NOMO-1 (cell line): ENCODE measurements around the gene ZNF787.
A peak's percentile ranks its signal among the peaks of the same experiment; 100 is the strongest.
"Not testable (repeated sequence)": the region's sequence is repeated elsewhere in the genome, so short reads cannot be mapped to it uniquely, and the experiment has no call there.

Experiments used
- DNase-seq, 2 experiments: peaks; one replicate each; lab custom pipeline; 2025; ENCODE audit not compliant: unreplicated experiment in 2 of 2; lab: John Stamatoyannopoulos, UW

ZNF787 gene

GRCh38 chr19:56121180-56122167 lies at the start of gene ZNF787:
TSS of gene ZNF787 (minus strand) at chr19:56121295. CDS start at chr19:56103217, 18,078 bp downstream.
- peak; percentile 89 to 92 for DNase-seq

- DNase-seq, result no peak
Observed at GRCh38 chr19:56170261-56170660, 49.2 kb upstream of the ZNF787 start.

- DNase-seq, result no peak
Observed at GRCh38 chr19:56167064-56167578, 46.0 kb upstream of the ZNF787 start.

GRCh38 chr19:56163097-56163496 lies 42.0 kb upstream of the ZNF787 start:
- DNase-seq, result no peak

GRCh38 chr19:56162258-56162657 lies 41.2 kb upstream of the ZNF787 start:
- no peak for DNase-seq

- DNase-seq, result no peak
Observed at GRCh38 chr19:56161534-56161933, 40.4 kb upstream of the ZNF787 start.

- DNase-seq, result no peak
Observed at GRCh38 chr19:56159622-56160271, 38.7 kb upstream of the ZNF787 start.

- DNase-seq, result no peak
Observed at GRCh38 chr19:56159009-56159559, 38.0 kb upstream of the ZNF787 start.

- no peak for DNase-seq
Observed at GRCh38 chr19:56158170-56158757, 37.2 kb upstream of the ZNF787 start.

- no peak for DNase-seq
Observed at GRCh38 chr19:56156768-56157167, 35.7 kb upstream of the ZNF787 start.

- no peak for DNase-seq
Observed at GRCh38 chr19:56155124-56155687, 34.1 kb upstream of the ZNF787 start.

GRCh38 chr19:56153507-56153906 lies 32.4 kb upstream of the ZNF787 start:
- DNase-seq, result no peak

GRCh38 chr19:56152644-56153043 lies 31.5 kb upstream of the ZNF787 start:
- DNase-seq, result no peak

GRCh38 chr19:56150358-56150757 lies 29.3 kb upstream of the ZNF787 start:
- no peak for DNase-seq

- DNase-seq, result no peak
Observed at GRCh38 chr19:56149656-56150038, 28.6 kb upstream of the ZNF787 start.

- not testable (repeated sequence) for DNase-seq
Observed at GRCh38 chr19:56148955-56149655, 28.0 kb upstream of the ZNF787 start.

- DNase-seq, result no peak
Observed at GRCh38 chr19:56148096-56148495, 27.0 kb upstream of the ZNF787 start.

GRCh38 chr19:56147307-56147706 lies 26.2 kb upstream of the ZNF787 start:
- no peak for DNase-seq

- DNase-seq, result no peak
Observed at GRCh38 chr19:56146904-56147303, 25.8 kb upstream of the ZNF787 start.

GRCh38 chr19:56145698-56146097 lies 24.6 kb upstream of the ZNF787 start:
- DNase-seq, result no peak
